Uterus (tissue), 2 donors: ENCODE data around the gene MUC20.

Source experiments
- CTCF ChIP-seq, 4 experiments: fragments of 200-600 bp in 2 of 4; fragments of 450-650 bp in 2 of 4; sonication (generic) in 2 of 4; IDR thresholded peaks; one replicate each; pipeline ENCODE4 v1.5.1; 2016 to 2019; ENCODE audit warnings: antibody characterized with exemption in 4 of 4, mild to moderate bottlenecking in 2 of 4, moderate library complexity in 1 of 4
- POLR2A ChIP-seq, 2 donors: fragments of 450-650 bp; IDR thresholded peaks; one replicate each; pipeline ENCODE4 v1.6.1; 2016; ENCODE audit warnings: antibody characterized with exemption in 2 of 2, mild to moderate bottlenecking in 1 of 2, moderate library complexity in 1 of 2

DNA sequence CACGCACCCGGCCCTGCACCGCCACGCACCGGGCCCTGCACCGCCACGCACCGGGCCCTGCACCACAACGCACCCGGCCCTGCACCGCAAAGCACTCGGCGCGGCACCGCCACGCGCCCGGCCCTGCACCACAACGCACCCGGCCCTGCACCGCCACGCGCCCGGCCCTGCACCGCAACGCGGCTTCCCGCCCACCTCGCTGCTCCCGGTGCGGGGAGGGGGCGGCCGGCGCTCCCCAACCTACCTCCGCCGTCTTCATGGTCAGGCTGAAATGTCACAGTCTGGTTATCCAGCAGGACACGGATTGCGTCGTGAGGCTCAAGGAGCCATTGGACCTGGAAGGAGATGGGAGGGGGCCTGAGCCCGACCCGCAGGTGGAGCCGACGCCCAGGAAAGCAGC, 41.8 kb downstream of the MUC20 start:
- TF ChIP-seq CTCF (IDR thresholded peaks at IDR 0.05) (no peak), POLR2A (IDR thresholded peaks at IDR 0.05) (no peak)
